ENCODE measurements around the gene FBL.
"Not testable (repeated sequence)": the region's sequence is repeated elsewhere in the genome, so short reads cannot be mapped to it uniquely, and the experiment has no call there.

- not testable (repeated sequence) for TF ChIP-seq EZH2 (IDR thresholded peaks at IDR 0.05; ENCODE audit: low read length, unreplicated experiment); CTCF (conservative IDR thresholded peaks at IDR 0.05; ENCODE audit: low read depth, low read length); EZH2phosphoT487 (IDR thresholded peaks at IDR 0.05; ENCODE audit: borderline replicate concordance, low read length)
Observed at GRCh38 chr19:39882645-39883044, 36.5 kb upstream of the FBL start.

All from PC-3 (cell line).